HepG2 (cell line): ENCODE measurements around the gene GPN1. TPM values are rescaled to one million over a fixed set of nuclear protein-coding genes. Genes with fewer than 3 reads are reported as not detected.
A peak's percentile ranks its signal among the peaks of the same experiment; 100 is the strongest.

Experiments
- ARNT2 ChIP-seq: sonication (generic); formaldehyde crosslinking; IDR thresholded peaks from 2 replicates; pipeline ENCODE4 v1.8.0; 2022; ENCODE audit warnings: mild to moderate bottlenecking, low read depth, missing genetic modification reagents, moderate library complexity
- DPF2 ChIP-seq: sonication (generic); formaldehyde crosslinking; IDR thresholded peaks from 2 replicates; pipeline ENCODE4 v1.4.0; 2020; ENCODE audit warnings: mild to moderate bottlenecking, low read depth, missing genetic modification reagents, borderline replicate concordance
- KLF12 ChIP-seq: sonication (generic); formaldehyde crosslinking; IDR thresholded peaks from 2 replicates; pipeline ENCODE4 v1.4.0; 2020; ENCODE audit warnings: missing genetic modification reagents, borderline replicate concordance
- PCBP1 ChIP-seq: fragments of 200-400 bp; formaldehyde crosslinking; IDR thresholded peaks from 2 replicates; pipeline ENCODE4 v1.6.1; 2017; ENCODE audit warnings: mild to moderate bottlenecking, low read depth, low read length, borderline replicate concordance
- PHF5A ChIP-seq: IDR thresholded peaks from one replicate; pipeline ENCODE4 v1.6.1; 2018; ENCODE audit warnings: low read depth, missing genetic modification reagents; ENCODE audit not compliant: unreplicated experiment
- PHF8 ChIP-seq: sonication (generic); formaldehyde crosslinking; IDR thresholded peaks from 2 replicates; pipeline ENCODE4 v1.5.0; 2020; ENCODE audit warnings: missing genetic modification reagents
- PRMT3 ChIP-seq: sonication (generic); formaldehyde crosslinking; IDR thresholded peaks from 2 replicates; pipeline ENCODE4 v1.8.1; 2022; ENCODE audit warnings: low read depth, mild to moderate bottlenecking, moderate library complexity, missing genetic modification reagents, borderline replicate concordance
- SETDB1 ChIP-seq: sonication (generic); formaldehyde crosslinking; IDR thresholded peaks from 2 replicates; pipeline ENCODE4 v1.5.1; 2020; ENCODE audit warnings: missing genetic modification reagents, mild to moderate bottlenecking, borderline replicate concordance
- SP140L ChIP-seq: sonication (generic); formaldehyde crosslinking; IDR thresholded peaks from 2 replicates; pipeline ENCODE4 v1.4.0; 2020; ENCODE audit warnings: missing genetic modification reagents, borderline replicate concordance
- TOE1 ChIP-seq: sonication (generic); formaldehyde crosslinking; IDR thresholded peaks from 2 replicates; pipeline ENCODE4 v1.4.0; 2020; ENCODE audit warnings: mild to moderate bottlenecking, missing genetic modification reagents
- ZMYM2 ChIP-seq: sonication (generic); formaldehyde crosslinking; IDR thresholded peaks from 2 replicates; pipeline ENCODE4 v1.8.0; 2022; ENCODE audit warnings: mild to moderate bottlenecking, missing genetic modification reagents
- ZNF563 ChIP-seq: sonication (generic); formaldehyde crosslinking; IDR thresholded peaks from 2 replicates; pipeline ENCODE4 v1.8.0; 2022; ENCODE audit warnings: mild to moderate bottlenecking, moderate library complexity, missing genetic modification reagents
- ZNF782 ChIP-seq: sonication (generic); formaldehyde crosslinking; IDR thresholded peaks from 2 replicates; pipeline ENCODE4 v1.4.0; 2020; ENCODE audit warnings: missing genetic modification reagents, mild to moderate bottlenecking, borderline replicate concordance
- polyA plus RNA-seq, 8 experiments: library from polyadenylated mRNA; depleted of rRNA in 3 of 8; stranded (reverse) in 7 of 8; unstranded in 1 of 8; fragments of >200 nt; fragmentation: Illumina TruSeq in 4 of 8; extraction: Trizol in 4 of 8; gene quantifications; 2 replicates each; pipeline versions ENCODE4 v1.2.1 to v1.2.3, GENCODE V29; 2011 to 2016; ENCODE audit warnings: low read depth in 4 of 8, missing spikeins in 1 of 8, mixed read lengths in 1 of 8; ENCODE audit not compliant: insufficient read depth in 1 of 8
- total RNA-seq, 5 experiments: library from RNA; depleted of rRNA; stranded (reverse); fragments of >200 nt; fragmentation: Illumina TruSeq; extraction: Trizol; gene quantifications; 2 replicates each; pipeline ENCODE4 v1.2.3, GENCODE V29; 2016; ENCODE audit warnings: low read depth in 1 of 5
- TF ChIP-seq, protein P1 (sequence below): IDR thresholded peaks from 2 replicates; pipeline ENCODE4 v1.6.1; 2012; ENCODE audit warnings: low read length, improper control_type of control experiment
- TF ChIP-seq, protein P2 (sequence below): sonication (generic); formaldehyde crosslinking; IDR thresholded peaks from 2 replicates; pipeline ENCODE4 v1.4.0; 2020; ENCODE audit warnings: missing genetic modification reagents, low read depth, mild to moderate bottlenecking, borderline replicate concordance
- TF ChIP-seq, protein P3 (sequence below): sonication (generic); formaldehyde crosslinking; IDR thresholded peaks from 2 replicates; pipeline ENCODE4 v1.4.0; 2020; ENCODE audit warnings: mild to moderate bottlenecking, missing genetic modification reagents, borderline replicate concordance
- TF ChIP-seq, protein P4 (sequence below): sonication (generic); formaldehyde crosslinking; IDR thresholded peaks from 2 replicates; pipeline ENCODE4 v1.4.0; 2020; ENCODE audit warnings: missing genetic modification reagents

GPN1 gene
- total and polyA plus RNA-seq, 2 of the 13 experiments (the other 11 are each of a cell fraction or from before 2014, with no cell fraction given), result 54.5 to 62.7 TPM

DNA sequence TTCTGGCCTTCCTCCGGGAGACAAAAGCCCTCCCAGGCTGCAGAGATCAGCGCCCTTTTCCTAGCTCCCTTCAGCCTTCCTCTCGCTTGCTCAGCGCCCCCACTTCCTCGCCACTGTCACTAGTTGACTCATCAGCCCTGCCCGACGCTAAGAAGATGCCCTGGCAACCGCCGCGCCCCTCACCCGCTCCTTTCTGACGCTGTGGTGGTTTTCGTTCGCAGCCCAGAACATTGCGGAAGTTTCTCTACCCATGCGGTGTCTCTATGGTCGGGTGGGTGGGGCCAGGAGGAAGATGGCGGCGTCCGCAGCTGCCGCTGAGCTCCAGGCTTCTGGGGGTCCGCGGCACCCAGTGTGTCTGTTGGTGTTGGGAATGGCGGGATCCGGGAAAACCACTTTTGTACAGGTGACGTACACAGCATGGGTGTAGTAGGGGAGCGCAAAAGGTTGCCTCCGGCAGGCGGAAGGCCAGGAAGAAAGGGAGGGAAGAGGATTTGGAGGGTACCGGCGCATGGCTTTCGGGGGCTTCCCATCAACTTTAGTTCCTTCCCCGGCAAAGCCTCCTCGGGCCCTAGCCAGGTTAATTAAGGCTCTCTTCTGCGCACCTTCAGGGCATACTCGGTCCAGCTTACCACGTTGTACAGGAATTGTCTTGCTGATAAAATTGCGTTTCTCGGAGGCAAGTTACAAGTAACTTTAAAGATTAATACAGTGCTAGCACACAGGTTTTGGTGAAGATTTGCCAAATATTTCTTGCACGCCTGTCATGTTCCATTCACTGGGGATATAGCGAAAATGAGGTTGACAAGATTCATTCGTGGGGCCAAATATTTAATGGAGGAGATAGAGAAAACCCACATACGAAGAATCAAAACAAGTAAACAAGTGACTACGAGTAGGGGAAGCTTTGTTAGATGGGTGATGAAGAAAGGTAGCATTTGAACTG lies at the start of gene GPN1, which contains the start of gene CCDC121 (continued):
- TF ChIP-seq, protein P1, sequence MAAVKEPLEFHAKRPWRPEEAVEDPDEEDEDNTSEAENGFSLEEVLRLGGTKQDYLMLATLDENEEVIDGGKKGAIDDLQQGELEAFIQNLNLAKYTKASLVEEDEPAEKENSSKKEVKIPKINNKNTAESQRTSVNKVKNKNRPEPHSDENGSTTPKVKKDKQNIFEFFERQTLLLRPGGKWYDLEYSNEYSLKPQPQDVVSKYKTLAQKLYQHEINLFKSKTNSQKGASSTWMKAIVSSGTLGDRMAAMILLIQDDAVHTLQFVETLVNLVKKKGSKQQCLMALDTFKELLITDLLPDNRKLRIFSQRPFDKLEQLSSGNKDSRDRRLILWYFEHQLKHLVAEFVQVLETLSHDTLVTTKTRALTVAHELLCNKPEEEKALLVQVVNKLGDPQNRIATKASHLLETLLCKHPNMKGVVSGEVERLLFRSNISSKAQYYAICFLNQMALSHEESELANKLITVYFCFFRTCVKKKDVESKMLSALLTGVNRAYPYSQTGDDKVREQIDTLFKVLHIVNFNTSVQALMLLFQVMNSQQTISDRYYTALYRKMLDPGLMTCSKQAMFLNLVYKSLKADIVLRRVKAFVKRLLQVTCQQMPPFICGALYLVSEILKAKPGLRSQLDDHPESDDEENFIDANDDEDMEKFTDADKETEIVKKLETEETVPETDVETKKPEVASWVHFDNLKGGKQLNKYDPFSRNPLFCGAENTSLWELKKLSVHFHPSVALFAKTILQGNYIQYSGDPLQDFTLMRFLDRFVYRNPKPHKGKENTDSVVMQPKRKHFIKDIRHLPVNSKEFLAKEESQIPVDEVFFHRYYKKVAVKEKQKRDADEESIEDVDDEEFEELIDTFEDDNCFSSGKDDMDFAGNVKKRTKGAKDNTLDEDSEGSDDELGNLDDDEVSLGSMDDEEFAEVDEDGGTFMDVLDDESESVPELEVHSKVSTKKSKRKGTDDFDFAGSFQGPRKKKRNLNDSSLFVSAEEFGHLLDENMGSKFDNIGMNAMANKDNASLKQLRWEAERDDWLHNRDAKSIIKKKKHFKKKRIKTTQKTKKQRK, result no peak
- peak; percentile 89 for TF ChIP-seq ZNF563
- TF ChIP-seq, protein P2, sequence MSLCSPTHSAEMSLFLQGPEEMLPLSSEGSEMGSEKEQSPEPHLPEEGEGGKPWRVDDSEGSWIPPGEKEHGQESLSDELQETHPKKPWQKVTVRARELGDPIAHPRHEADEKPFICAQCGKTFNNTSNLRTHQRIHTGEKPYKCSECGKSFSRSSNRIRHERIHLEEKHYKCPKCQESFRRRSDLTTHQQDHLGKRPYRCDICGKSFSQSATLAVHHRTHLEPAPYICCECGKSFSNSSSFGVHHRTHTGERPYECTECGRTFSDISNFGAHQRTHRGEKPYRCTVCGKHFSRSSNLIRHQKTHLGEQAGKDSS, result peak; percentile 76; the same call in 1 of the 2 replicates
- TF ChIP-seq, protein P3, sequence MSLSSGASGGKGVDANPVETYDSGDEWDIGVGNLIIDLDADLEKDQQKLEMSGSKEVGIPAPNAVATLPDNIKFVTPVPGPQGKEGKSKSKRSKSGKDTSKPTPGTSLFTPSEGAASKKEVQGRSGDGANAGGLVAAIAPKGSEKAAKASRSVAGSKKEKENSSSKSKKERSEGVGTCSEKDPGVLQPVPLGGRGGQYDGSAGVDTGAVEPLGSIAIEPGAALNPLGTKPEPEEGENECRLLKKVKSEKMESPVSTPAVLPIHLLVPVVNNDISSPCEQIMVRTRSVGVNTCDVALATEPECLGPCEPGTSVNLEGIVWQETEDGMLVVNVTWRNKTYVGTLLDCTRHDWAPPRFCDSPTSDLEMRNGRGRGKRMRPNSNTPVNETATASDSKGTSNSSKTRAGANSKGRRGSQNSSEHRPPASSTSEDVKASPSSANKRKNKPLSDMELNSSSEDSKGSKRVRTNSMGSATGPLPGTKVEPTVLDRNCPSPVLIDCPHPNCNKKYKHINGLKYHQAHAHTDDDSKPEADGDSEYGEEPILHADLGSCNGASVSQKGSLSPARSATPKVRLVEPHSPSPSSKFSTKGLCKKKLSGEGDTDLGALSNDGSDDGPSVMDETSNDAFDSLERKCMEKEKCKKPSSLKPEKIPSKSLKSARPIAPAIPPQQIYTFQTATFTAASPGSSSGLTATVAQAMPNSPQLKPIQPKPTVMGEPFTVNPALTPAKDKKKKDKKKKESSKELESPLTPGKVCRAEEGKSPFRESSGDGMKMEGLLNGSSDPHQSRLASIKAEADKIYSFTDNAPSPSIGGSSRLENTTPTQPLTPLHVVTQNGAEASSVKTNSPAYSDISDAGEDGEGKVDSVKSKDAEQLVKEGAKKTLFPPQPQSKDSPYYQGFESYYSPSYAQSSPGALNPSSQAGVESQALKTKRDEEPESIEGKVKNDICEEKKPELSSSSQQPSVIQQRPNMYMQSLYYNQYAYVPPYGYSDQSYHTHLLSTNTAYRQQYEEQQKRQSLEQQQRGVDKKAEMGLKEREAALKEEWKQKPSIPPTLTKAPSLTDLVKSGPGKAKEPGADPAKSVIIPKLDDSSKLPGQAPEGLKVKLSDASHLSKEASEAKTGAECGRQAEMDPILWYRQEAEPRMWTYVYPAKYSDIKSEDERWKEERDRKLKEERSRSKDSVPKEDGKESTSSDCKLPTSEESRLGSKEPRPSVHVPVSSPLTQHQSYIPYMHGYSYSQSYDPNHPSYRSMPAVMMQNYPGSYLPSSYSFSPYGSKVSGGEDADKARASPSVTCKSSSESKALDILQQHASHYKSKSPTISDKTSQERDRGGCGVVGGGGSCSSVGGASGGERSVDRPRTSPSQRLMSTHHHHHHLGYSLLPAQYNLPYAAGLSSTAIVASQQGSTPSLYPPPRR, result peak; percentile 58; the same call in 1 of the 2 replicates
- TF ChIP-seq PHF8 (CRISPR knock-in tag), result peak; percentile 97
- no peak for TF ChIP-seq TOE1
- TF ChIP-seq ZMYM2 (CRISPR knock-in tag), result no peak
- TF ChIP-seq PCBP1, result peak; percentile 90; the same call in 1 of the 2 replicates
- no peak for TF ChIP-seq DPF2
- TF ChIP-seq PRMT3 (CRISPR knock-in tag), result 0 out of 2 replicates have a peak, but pooled peaks have one; percentile 31
- TF ChIP-seq, protein P4, sequence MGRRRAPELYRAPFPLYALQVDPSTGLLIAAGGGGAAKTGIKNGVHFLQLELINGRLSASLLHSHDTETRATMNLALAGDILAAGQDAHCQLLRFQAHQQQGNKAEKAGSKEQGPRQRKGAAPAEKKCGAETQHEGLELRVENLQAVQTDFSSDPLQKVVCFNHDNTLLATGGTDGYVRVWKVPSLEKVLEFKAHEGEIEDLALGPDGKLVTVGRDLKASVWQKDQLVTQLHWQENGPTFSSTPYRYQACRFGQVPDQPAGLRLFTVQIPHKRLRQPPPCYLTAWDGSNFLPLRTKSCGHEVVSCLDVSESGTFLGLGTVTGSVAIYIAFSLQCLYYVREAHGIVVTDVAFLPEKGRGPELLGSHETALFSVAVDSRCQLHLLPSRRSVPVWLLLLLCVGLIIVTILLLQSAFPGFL (CRISPR knock-in tag), result no peak
- peak; percentile 62 for TF ChIP-seq ARNT2
- peak; percentile 69; the same call in 1 of the 2 replicates for TF ChIP-seq ZNF782
- TF ChIP-seq SP140L (CRISPR knock-in tag), result peak; percentile 66; the same call in 1 of the 2 replicates
- peak; percentile 77; the same call in 1 of the 2 replicates for TF ChIP-seq KLF12 (CRISPR knock-in tag)
- TF ChIP-seq SETDB1 (CRISPR knock-in tag), result no peak
- peak; percentile 75 for TF ChIP-seq PHF5A (CRISPR knock-in tag)
